Measurements from ENCODE around the gene FAP. TPM values are rescaled to one million over a fixed set of nuclear protein-coding genes. Genes with fewer than 3 reads are reported as not detected.
A peak's percentile ranks its signal among the peaks of the same experiment; 100 is the strongest.

FAP gene
- total RNA-seq, 4 donors from 2014 or later, result 1.4 to 3.5 (median 2.0) TPM; not detected in 1

DNA sequence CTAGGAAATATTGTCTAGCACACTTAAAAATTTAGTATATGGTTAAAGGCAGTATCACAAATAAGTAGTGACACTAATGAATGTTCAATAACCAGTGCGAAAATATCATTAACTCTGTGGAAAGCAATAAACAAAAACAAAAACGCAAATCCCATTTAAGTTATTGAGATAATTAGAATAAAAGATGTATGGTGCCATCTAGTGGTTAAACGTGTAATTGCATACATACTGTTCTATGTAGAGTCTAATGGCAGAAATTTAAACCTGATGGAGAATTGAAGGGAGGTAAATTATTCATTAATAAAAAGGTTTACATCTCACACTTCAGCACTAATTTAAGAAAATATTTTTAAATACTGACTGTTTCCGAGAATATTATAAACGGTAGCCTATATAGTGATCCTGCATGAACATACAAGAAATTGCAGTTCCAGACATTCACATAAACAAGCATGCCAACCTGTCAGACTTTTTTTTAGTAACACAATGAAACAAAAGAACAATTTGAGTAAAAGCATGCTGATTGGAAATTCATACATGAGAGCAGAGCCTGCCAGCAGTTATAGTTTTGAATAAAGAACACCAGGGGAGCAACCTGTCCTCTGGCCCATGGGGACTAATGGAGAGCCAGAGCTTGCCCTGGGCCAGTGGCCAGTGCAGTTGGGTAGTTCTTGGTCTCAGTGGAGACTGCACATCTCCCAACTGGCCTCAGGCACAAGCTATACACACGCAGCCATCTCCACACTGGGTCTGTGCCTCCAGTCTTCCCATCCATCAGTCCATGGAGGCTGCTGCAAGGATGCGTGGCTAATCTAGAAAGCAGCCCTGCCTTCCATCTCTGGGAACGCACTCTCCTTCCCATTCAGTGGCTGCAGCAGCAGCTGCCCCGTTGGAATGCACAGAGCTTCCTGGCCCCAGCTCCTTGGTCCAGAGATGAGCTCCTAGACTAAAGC lies 119.2 kb downstream of the FAP start:
- no peaks in the 10 kb centered on the region for H3K27me3 ChIP-seq
- 9 to 41% methylated on average over 5 to 9 of the region's 9 CpGs for WGBS, 2 donors (ENCODE audit: low coverage in 1 of 2)
- no peak for DNase-seq
- intact Hi-C loops (cut with DNase I; ENCODE audit: low total_unique reads) (no loop called here), in situ Hi-C loops (cut with MboI; ENCODE audit: low pct_ligation_motif_present in 1 of 4, low pct_unique_long_range_greater_than_20kb in 1 of 4, low sequenced_read_pairs in 3 of 4) (loop anchor here in 3 of 4 donors (10.0 kb wide), 2 partner anchors 119 to 539 kb away; no protein-coding TSS in a partner anchor)
- H3K27ac ChIP-seq, result no peak overlapping the region
- H3K4me1 ChIP-seq, result no peaks in the 10 kb centered on the region
- H3K36me3 ChIP-seq, result no peaks in the 10 kb centered on the region
- TF ChIP-seq, protein P1, sequence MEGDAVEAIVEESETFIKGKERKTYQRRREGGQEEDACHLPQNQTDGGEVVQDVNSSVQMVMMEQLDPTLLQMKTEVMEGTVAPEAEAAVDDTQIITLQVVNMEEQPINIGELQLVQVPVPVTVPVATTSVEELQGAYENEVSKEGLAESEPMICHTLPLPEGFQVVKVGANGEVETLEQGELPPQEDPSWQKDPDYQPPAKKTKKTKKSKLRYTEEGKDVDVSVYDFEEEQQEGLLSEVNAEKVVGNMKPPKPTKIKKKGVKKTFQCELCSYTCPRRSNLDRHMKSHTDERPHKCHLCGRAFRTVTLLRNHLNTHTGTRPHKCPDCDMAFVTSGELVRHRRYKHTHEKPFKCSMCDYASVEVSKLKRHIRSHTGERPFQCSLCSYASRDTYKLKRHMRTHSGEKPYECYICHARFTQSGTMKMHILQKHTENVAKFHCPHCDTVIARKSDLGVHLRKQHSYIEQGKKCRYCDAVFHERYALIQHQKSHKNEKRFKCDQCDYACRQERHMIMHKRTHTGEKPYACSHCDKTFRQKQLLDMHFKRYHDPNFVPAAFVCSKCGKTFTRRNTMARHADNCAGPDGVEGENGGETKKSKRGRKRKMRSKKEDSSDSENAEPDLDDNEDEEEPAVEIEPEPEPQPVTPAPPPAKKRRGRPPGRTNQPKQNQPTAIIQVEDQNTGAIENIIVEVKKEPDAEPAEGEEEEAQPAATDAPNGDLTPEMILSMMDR (IDR thresholded peaks at IDR 0.05), result peak; percentile 75 to 89 (median 80)
- TF ChIP-seq POLR2A (IDR thresholded peaks at IDR 0.05), result no peak
- TF ChIP-seq POLR2AphosphoS5 (IDR thresholded peaks at IDR 0.05), result no peak
- no peak for TF ChIP-seq EP300 (IDR thresholded peaks at IDR 0.05; ENCODE audit: low read depth)
- H3K4me3 ChIP-seq, result no peak overlapping the region
- H3K9me3 ChIP-seq, result no peaks in the 10 kb centered on the region

Other genes with a start within 250 kb of the FAP start
- 10 to 100 TPM in 1 of 4 donors, 1 to 10 TPM in 3; 1.6 to 12.7 (median 7.0) TPM for gene DPP4, start 169.2 kb downstream of the FAP start, total RNA-seq
- 10 to 100 TPM in 2 of 4 donors, not detected in 2; 17.6 to 26.8 TPM for gene GCG, start 91.2 kb downstream of the FAP start, total RNA-seq
- 100 to 1,000 TPM in 1 of 4 donors, 10 to 100 TPM in 3; 23.1 to 133 (median 29.5) TPM for gene IFIH1, start 75.2 kb upstream of the FAP start, total RNA-seq
- 10 to 100 TPM in 2 of 4 donors, 1 to 10 TPM in 1, not detected in 1; 7.5 to 25.8 (median 18.4) TPM for gene GCA, start 100.7 kb upstream of the FAP start, total RNA-seq